ENCODE measurements around the gene SLC25A3. TPM values are rescaled to one million over a fixed set of nuclear protein-coding genes. Genes with fewer than 3 reads are reported as not detected.

Gene SLC25A3
- total and polyA plus RNA-seq, 2 donors (not counting 1 experiment from before 2014, with no cell fraction given), result 276 to 304 TPM

DNA sequence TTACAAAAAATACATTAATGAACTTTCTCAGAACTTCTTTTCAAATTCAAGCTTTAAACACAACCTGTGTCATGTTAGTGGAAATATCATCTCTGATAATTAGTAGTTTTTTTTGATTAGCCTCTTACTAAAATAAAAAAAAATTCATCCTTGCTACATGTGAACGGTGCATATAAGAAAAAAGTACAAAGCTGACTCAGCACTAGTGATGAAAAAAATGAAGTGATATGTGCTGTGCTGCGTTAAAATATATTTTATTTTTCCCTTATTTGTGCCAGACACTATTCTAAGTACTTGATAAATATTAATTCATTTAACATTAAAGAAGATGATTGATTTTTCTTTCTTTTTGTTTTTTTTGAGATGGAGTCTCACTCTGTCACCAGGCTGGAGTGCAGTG is 43.6 kb downstream of the SLC25A3 start:
- peaks cover 34% of the 10 kb centered on the region for H3K79me2 ChIP-seq (ENCODE audit: control insufficient read depth, insufficient read depth, low read length)
- H3K4me2 ChIP-seq (replicated peaks; ENCODE audit: low read depth, low read length, poor library complexity, severe bottlenecking), result no peak overlapping the region
- DNase-seq, result no peak

DNA sequence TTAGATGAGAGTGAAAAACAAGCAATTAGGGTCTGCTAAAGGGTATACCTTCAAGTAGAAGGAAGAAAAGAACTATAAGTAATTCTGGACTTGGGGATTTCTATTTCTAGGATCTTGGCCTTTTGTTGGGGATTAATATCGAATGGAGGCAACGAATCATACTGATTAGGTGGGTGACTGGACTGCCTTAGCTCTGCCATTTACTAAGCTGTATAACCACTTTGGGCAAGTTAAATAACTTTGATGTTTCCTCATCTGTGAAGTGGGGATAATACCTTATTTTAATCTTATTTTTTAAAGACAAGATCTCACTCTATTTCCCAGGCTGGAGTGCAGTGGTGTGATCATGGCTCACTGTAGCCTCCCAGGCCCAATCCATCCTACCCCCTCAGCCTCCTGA is 44.5 kb downstream of the SLC25A3 start:
- H4K20me1 ChIP-seq (ENCODE audit: control insufficient read depth, insufficient read depth, low read length, poor library complexity, severe bottlenecking), result peaks cover 8% of the 10 kb centered on the region
- no peak overlapping the region for H3K4me3 ChIP-seq (ENCODE audit: control extremely low read depth in 1 of 5, extremely low read depth in 1 of 5, insufficient read depth in 1 of 5, low read depth in 2 of 5, low read length in 4 of 5)
- Mint-ChIP-seq H3K27ac (no peak overlapping the region), H3K4me3 (no peak overlapping the region), H3K4me1 (peaks cover 22% of the 10 kb centered on the region), H3K27me3 (no peaks in the 10 kb centered on the region), H3K9me3 (ENCODE audit: insufficient read depth) (no peaks in the 10 kb centered on the region)
- ChIA-PET CTCF (interaction anchor here (1.0 to 1.2 kb wide), 2 partner anchors 13 to 16 kb away, joined by 4 to 5 read pairs; no protein-coding TSS in a partner anchor), POLR2A (no interaction called here)
- H3K4me1 ChIP-seq (ENCODE audit: control insufficient read depth in 2 of 2, insufficient read depth in 2 of 2, low read length in 2 of 2), result peaks cover 8 to 10% of the 10 kb centered on the region in 2 donors
- H2AFZ ChIP-seq (ENCODE audit: insufficient read depth, low read depth, low read length, poor library complexity, severe bottlenecking), result no peak overlapping the region
- no peak for TF ChIP-seq EZH2 (IDR thresholded peaks at IDR 0.05; ENCODE audit: borderline replicate concordance, insufficient read depth, low read depth, low read length, poor library complexity, severe bottlenecking)
- TF ChIP-seq, protein P1, sequence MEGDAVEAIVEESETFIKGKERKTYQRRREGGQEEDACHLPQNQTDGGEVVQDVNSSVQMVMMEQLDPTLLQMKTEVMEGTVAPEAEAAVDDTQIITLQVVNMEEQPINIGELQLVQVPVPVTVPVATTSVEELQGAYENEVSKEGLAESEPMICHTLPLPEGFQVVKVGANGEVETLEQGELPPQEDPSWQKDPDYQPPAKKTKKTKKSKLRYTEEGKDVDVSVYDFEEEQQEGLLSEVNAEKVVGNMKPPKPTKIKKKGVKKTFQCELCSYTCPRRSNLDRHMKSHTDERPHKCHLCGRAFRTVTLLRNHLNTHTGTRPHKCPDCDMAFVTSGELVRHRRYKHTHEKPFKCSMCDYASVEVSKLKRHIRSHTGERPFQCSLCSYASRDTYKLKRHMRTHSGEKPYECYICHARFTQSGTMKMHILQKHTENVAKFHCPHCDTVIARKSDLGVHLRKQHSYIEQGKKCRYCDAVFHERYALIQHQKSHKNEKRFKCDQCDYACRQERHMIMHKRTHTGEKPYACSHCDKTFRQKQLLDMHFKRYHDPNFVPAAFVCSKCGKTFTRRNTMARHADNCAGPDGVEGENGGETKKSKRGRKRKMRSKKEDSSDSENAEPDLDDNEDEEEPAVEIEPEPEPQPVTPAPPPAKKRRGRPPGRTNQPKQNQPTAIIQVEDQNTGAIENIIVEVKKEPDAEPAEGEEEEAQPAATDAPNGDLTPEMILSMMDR (IDR thresholded peaks at IDR 0.05), result no peak
- no peak overlapping the region for H3K9ac ChIP-seq (ENCODE audit: low read length)
- no peak overlapping the region for H3K27ac ChIP-seq (ENCODE audit: low read length in 2 of 2)
- ATAC-seq (ENCODE audit: low read depth), result no peak
- H3K9me3 ChIP-seq (ENCODE audit: control extremely low read depth in 1 of 3, control insufficient read depth in 2 of 3, insufficient read depth in 1 of 3, low read length in 2 of 3), result no peaks in the 10 kb centered on the region
- WGBS (ENCODE audit: insufficient coverage), result no CpG with 5 or more reads among the region's 2 CpGs
- peaks cover 42% of the 10 kb centered on the region for H3K79me2 ChIP-seq (ENCODE audit: control insufficient read depth, insufficient read depth, low read length)
- peaks cover 2 to 3% of the 10 kb centered on the region in 2 experiments for H3K36me3 ChIP-seq (replicated peaks in 1 of 2; ENCODE audit: control extremely low read depth in 1 of 2, control insufficient read depth in 1 of 2, extremely low read depth in 1 of 2, insufficient read depth in 2 of 2, low read length in 1 of 2)
- H3K4me2 ChIP-seq (replicated peaks; ENCODE audit: low read depth, low read length, poor library complexity, severe bottlenecking), result no peak overlapping the region
- intact Hi-C loops (cut with micrococcal nuclease), result no loop called here
- DNase-seq, result no peak
- H3K27me3 ChIP-seq (replicated peaks in 1 of 4; ENCODE audit: control extremely low read depth in 1 of 4, control insufficient read depth in 3 of 4, insufficient read depth in 4 of 4, low read length in 3 of 4), result no peaks in the 10 kb centered on the region

More for the DNA sequence above, 43.6 kb downstream of the SLC25A3 start:
- Histone ChIP-seq H3K9me3 (ENCODE audit: control extremely low read depth in 1 of 3, control insufficient read depth in 2 of 3, insufficient read depth in 1 of 3, low read length in 2 of 3) (no peaks in the 10 kb centered on the region), H4K20me1 (ENCODE audit: control insufficient read depth, insufficient read depth, low read length, poor library complexity, severe bottlenecking) (peaks cover 8% of the 10 kb centered on the region), H3K4me1 (ENCODE audit: control insufficient read depth in 2 of 2, insufficient read depth in 2 of 2, low read length in 2 of 2) (peaks cover 8 to 10% of the 10 kb centered on the region in 2 donors), H3K36me3 (replicated peaks in 1 of 2; ENCODE audit: control extremely low read depth in 1 of 2, control insufficient read depth in 1 of 2, extremely low read depth in 1 of 2, insufficient read depth in 2 of 2, low read length in 1 of 2) (peaks cover 3 to 5% of the 10 kb centered on the region in 2 experiments), H3K27me3 (replicated peaks in 1 of 4; ENCODE audit: control extremely low read depth in 1 of 4, control insufficient read depth in 3 of 4, insufficient read depth in 4 of 4, low read length in 3 of 4) (no peaks in the 10 kb centered on the region), H2AFZ (ENCODE audit: insufficient read depth, low read depth, low read length, poor library complexity, severe bottlenecking) (no peak overlapping the region), H3K27ac (ENCODE audit: low read length in 2 of 2) (no peak overlapping the region), H3K9ac (ENCODE audit: low read length) (no peak overlapping the region), H3K4me3 (ENCODE audit: control extremely low read depth in 1 of 5, extremely low read depth in 1 of 5, insufficient read depth in 1 of 5, low read depth in 2 of 5, low read length in 4 of 5) (no peak overlapping the region)
- Mint-ChIP-seq H3K4me3 (no peak overlapping the region), H3K27ac (no peak overlapping the region), H3K9me3 (ENCODE audit: insufficient read depth) (no peaks in the 10 kb centered on the region), H3K4me1 (peaks cover 20% of the 10 kb centered on the region), H3K27me3 (no peaks in the 10 kb centered on the region)
- no peak for TF ChIP-seq EZH2 (IDR thresholded peaks at IDR 0.05; ENCODE audit: borderline replicate concordance, insufficient read depth, low read depth, low read length, poor library complexity, severe bottlenecking)
- TF ChIP-seq, protein P1 (IDR thresholded peaks at IDR 0.05), result no peak
- WGBS (ENCODE audit: insufficient coverage), result no CpG with 5 or more reads among the region's 2 CpGs
- ChIA-PET CTCF (interaction anchor here (0.9 to 1.9 kb wide), 3 partner anchors 14 to 26 kb away, joined by 4 to 5 read pairs (median 4); no protein-coding TSS in a partner anchor), POLR2A (no interaction called here)
- intact Hi-C loops (cut with micrococcal nuclease), result no loop called here
- no peak for ATAC-seq (ENCODE audit: low read depth)
